ENCODE measurements around the gene MPHOSPH8. TPM values are rescaled to one million over a fixed set of nuclear protein-coding genes. Genes with fewer than 3 reads are reported as not detected.

Gene MPHOSPH8
- total RNA-seq, 4 donors from 2014 or later, result 8.0 to 15.5 (median 13.4) TPM

DNA sequence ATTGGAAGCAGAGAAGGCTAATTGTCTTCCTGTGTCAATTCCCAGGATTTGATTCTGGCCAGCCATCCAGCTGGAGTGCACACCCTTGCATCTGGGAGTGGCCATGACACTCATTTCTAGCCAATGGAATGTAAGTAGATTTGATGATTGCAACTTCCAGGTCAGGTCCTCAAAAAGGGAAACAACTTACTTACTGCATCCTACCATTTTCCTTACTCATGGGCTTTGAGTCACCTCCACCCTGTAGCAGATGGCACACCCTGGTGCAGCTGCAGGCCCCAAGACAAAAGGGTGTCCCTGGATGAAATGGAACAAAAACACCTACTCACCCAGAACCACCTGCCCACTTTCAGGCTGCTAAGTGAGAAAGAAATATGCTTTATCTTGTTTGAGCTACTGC lies 27.3 kb upstream of the MPHOSPH8 start:
- H3K27ac ChIP-seq, result no peak overlapping the region
- ATAC-seq (no peak), DNase-seq (no peak)
- no peaks in the 10 kb centered on the region for H3K36me3 ChIP-seq
- no peak overlapping the region for H3K4me3 ChIP-seq
- H3K4me1 ChIP-seq, result peaks cover 0 to 4% of the 10 kb centered on the region in 2 donors
- intact Hi-C loops (cut with DNase I; ENCODE audit: low total_unique reads), result no loop called here
- TF ChIP-seq POLR2A (IDR thresholded peaks at IDR 0.05), result no peak
- TF ChIP-seq, protein P1, sequence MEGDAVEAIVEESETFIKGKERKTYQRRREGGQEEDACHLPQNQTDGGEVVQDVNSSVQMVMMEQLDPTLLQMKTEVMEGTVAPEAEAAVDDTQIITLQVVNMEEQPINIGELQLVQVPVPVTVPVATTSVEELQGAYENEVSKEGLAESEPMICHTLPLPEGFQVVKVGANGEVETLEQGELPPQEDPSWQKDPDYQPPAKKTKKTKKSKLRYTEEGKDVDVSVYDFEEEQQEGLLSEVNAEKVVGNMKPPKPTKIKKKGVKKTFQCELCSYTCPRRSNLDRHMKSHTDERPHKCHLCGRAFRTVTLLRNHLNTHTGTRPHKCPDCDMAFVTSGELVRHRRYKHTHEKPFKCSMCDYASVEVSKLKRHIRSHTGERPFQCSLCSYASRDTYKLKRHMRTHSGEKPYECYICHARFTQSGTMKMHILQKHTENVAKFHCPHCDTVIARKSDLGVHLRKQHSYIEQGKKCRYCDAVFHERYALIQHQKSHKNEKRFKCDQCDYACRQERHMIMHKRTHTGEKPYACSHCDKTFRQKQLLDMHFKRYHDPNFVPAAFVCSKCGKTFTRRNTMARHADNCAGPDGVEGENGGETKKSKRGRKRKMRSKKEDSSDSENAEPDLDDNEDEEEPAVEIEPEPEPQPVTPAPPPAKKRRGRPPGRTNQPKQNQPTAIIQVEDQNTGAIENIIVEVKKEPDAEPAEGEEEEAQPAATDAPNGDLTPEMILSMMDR (IDR thresholded peaks at IDR 0.05 in 4 of 5, conservative IDR thresholded peaks at IDR 0.05 in 1 of 5), result no peak
- peaks cover 29 to 40% (median 35%) of the 10 kb centered on the region in 3 donors for H3K27me3 ChIP-seq
- in situ Hi-C loops (cut with MboI; ENCODE audit: low sequenced_read_pairs in 4 of 4), result no loop called here
- H3K9me3 ChIP-seq, result no peaks in the 10 kb centered on the region

DNA sequence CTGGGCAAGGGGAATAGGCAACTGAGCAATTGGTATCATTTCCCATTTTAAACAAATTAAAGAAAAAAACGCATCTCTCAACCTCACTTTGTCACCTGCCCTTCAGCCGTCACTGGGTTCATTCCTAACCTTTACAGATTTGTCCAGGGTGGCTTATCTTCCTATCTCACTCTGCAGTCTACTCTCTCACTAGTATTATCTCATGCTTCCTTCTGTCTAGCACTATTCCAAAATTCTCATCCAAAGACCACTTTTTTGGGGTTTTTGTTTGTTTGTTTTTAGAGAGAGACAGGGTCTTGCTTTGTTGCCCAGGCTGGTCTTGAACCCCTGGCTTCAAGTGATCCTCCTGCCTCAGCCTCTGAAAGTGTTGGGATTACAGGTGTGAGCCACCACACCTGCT lies 26.7 kb upstream of the MPHOSPH8 start:
- intact Hi-C loops (cut with DNase I; ENCODE audit: low total_unique reads), result no loop called here
- H3K4me3 ChIP-seq, result no peak overlapping the region
- no peaks in the 10 kb centered on the region for H3K9me3 ChIP-seq
- TF ChIP-seq, protein P1 (IDR thresholded peaks at IDR 0.05 in 4 of 5, conservative IDR thresholded peaks at IDR 0.05 in 1 of 5), result no peak
- no peak for TF ChIP-seq POLR2A (IDR thresholded peaks at IDR 0.05)
- H3K27me3 ChIP-seq, result peaks cover 25 to 34% (median 29%) of the 10 kb centered on the region in 3 donors
- DNase-seq (no peak), ATAC-seq (no peak)
- in situ Hi-C loops (cut with MboI; ENCODE audit: low sequenced_read_pairs in 4 of 4), result no loop called here
- H3K4me1 ChIP-seq, result peaks cover 0 to 4% of the 10 kb centered on the region in 2 donors
- H3K36me3 ChIP-seq, result no peaks in the 10 kb centered on the region
- H3K27ac ChIP-seq, result no peak overlapping the region

DNA sequence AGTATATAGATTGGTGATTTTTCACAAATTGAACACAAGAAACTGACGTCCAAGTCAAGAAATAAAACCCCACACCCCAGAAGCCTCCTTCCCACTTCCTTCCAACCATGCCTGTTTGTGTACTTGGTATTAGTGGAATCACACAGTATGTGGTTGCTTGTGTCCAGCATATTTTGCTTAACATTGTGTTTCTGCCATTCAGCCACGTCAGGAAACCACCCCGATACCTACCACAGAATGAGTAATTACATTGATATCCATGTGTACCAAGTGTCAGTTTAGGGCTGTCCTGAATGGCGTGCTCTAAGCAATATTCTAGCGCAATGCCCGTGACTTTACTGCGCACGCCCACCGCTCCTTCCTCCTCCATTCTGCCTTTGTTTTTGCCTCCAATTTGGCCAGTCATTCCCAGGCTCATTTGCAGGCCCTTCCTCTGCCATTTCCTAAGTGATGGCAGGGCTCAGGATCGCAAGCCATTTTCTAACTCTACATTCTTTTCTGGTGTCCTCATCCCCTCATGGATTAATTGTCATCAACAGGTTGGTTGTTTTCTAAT lies 25.9 kb upstream of the MPHOSPH8 start:
- TF ChIP-seq POLR2A (IDR thresholded peaks at IDR 0.05), result no peak
- TF ChIP-seq, protein P1 (IDR thresholded peaks at IDR 0.05 in 4 of 5, conservative IDR thresholded peaks at IDR 0.05 in 1 of 5), result no peak
- in situ Hi-C loops (cut with MboI; ENCODE audit: low sequenced_read_pairs in 4 of 4) (no loop called here), intact Hi-C loops (cut with DNase I; ENCODE audit: low total_unique reads) (no loop called here)
- H3K4me3 ChIP-seq, result no peak overlapping the region
- H3K9me3 ChIP-seq, result no peaks in the 10 kb centered on the region
- H3K36me3 ChIP-seq, result no peaks in the 10 kb centered on the region
- H3K4me1 ChIP-seq, result no peaks in the 10 kb centered on the region
- H3K27ac ChIP-seq, result no peak overlapping the region
- H3K27me3 ChIP-seq, result peaks cover 19 to 26% (median 21%) of the 10 kb centered on the region in 3 donors
- ATAC-seq, result no peak
- no peak for DNase-seq

DNA sequence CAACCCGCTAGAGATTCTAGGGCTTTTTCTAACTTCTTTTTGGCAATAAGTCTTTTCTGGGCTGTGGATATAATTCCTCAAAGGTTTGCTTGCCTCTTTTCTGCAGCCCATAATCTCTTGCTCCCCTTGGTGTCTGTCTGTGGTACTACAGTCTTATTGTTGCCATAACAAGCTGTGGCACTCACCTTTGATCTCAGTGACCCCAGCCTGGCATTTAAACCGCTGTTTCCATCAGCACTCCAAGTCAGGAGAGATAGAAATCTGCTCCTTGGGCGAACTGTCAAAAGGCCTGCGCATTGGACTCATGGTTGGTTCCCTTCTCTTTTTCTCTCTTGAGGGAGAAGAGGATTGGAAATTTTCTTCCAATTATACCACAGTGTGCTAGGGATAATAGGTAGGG lies 14.5 kb upstream of the MPHOSPH8 start:
- no peak for ATAC-seq
- in situ Hi-C loops (cut with MboI; ENCODE audit: low sequenced_read_pairs in 4 of 4), result no loop called here

More for the DNA sequence above, 14.5 kb upstream of the MPHOSPH8 start:
- no peaks in the 10 kb centered on the region for H3K4me1 ChIP-seq
- H3K4me3 ChIP-seq, result no peak overlapping the region
- no peak for TF ChIP-seq POLR2A (IDR thresholded peaks at IDR 0.05)
- TF ChIP-seq, protein P1 (IDR thresholded peaks at IDR 0.05 in 4 of 5, conservative IDR thresholded peaks at IDR 0.05 in 1 of 5), result peak in 1 of 5 experiments; percentile 25
- no peak overlapping the region for H3K27ac ChIP-seq
- intact Hi-C loops (cut with DNase I; ENCODE audit: low total_unique reads), result no loop called here
- no peaks in the 10 kb centered on the region for H3K36me3 ChIP-seq
- no peak for DNase-seq
- no peaks in the 10 kb centered on the region for H3K9me3 ChIP-seq
- H3K27me3 ChIP-seq, result no peaks in the 10 kb centered on the region

Measured in gastrocnemius medialis (tissue), 4 donors.